Skin of body (tissue), 2 donors: ENCODE measurements around the gene WWOX. TPM values are rescaled to one million over a fixed set of nuclear protein-coding genes. Genes with fewer than 3 reads are reported as not detected.

Experiments used
- DNase-seq: peaks from one replicate; lab custom pipeline; 2025; lab: John Stamatoyannopoulos, UW
- total RNA-seq: library from RNA; depleted of rRNA; stranded (reverse); fragments of >200 nt; gene quantifications from one replicate; pipeline ENCODE4 v1.2.3, GENCODE V29; 2014

Gene WWOX
- total RNA-seq, 1 donor from 2014 or later = 30.5 TPM

- DNase-seq = no peak
Measured at GRCh38 chr16:78640886-78641285, 541.4 kb downstream of the WWOX start.

GRCh38 chr16:78641433-78641832 is 542.0 kb downstream of the WWOX start:
- no peak for DNase-seq

DNA sequence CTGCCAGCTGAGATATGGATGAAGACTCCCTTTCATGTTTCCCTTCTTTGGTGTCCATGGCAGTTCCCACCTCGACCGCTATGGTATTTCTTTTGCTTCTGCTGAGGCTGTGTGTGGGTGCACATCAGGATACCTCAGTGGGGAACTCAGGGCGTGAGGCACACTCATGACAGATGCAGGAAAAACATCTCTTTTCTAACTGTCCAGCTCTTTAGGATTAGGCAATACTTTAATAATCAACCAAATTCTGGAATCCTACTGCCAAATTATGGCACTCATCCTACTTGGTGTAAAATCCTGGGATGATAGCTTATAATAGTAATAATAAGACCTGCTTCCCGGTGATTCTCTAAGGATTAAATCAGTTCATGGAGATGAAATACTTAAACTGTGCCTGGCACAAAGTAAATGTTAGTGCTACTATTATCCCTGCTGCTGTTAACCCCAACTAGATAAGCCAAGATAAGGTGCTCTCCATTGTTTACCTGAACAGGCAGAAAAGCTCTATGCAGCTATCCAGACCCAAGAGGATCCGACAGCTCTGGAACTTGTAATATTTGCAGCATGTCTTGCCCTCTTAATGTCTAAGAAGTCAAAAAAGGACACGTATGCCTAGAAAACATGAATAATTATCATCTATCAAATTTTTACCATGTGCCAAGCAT is 543.3 kb downstream of the WWOX start:
- no peak for DNase-seq

- no peak for DNase-seq
Measured at GRCh38 chr16:78645657-78646056, 546.2 kb downstream of the WWOX start.

DNA sequence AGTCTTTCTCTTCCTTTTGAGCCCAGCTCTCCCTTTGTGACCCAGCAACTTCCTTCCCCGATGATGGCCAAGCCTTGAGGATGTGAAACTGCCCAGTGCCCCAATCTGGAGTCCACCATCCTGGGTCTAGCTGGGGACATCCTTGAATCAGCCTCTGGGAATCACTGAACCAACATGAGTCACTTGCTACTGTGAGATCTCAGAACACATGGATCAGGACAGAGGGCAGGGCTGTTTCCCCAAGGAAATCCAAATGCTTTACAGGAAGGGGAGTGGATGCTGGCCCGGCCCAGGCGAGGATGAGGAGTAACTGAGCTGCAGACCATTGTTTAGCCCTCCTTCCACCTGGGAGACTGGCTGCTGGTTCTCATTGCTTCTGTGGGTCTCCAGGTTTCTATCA is 547.6 kb downstream of the WWOX start:
- DNase-seq = no peak

DNA sequence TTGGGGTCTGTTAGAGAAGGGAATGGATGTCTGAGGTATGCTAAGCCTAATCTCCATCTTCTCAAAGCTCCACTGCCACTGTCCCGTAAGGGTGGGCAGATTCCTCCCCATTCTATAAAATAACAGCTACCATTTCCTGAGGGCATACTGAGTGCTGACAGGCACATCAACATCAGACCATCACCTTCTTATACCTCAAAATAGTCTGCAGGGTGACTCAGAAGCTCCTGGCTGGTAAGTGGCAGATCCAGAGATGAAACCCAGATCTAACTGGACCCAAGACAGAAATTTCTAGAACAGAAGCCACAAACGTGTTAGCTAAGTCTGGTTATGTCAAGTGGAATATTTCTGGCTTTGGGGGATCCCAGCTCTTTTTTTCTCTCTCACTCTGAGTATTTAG is 548.0 kb downstream of the WWOX start:
- DNase-seq = no peak

DNA sequence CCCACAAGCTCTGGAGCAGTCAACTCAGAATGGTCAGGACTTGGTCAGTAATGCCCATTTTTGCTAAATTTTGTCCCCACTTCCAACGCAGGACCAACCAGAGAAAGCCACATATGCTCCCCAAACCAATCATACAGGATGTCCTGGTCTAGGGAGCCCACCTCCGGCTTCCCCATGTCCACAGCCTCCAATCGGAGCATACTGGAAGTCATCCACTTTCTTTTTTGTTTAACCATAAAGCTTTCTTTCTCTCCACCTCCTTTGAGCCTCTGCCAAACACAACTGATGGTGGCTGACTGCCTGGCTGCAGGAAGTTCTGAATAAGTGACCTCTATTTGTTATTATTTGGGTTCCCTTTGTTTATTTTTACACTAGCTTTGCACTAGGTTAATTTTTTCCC is 549.1 kb downstream of the WWOX start:
- no peak for DNase-seq

GRCh38 chr16:78650339-78651074 is 551.1 kb downstream of the WWOX start:
- no peak for DNase-seq

GRCh38 chr16:78654929-78655328 is 555.5 kb downstream of the WWOX start:
- no peak for DNase-seq

GRCh38 chr16:78655331-78656113 is 556.1 kb downstream of the WWOX start:
- no peak for DNase-seq

- no peak for DNase-seq
Measured at GRCh38 chr16:78656887-78657286, 557.4 kb downstream of the WWOX start.

GRCh38 chr16:78659216-78659615 is 559.8 kb downstream of the WWOX start:
- no peak for DNase-seq

DNA sequence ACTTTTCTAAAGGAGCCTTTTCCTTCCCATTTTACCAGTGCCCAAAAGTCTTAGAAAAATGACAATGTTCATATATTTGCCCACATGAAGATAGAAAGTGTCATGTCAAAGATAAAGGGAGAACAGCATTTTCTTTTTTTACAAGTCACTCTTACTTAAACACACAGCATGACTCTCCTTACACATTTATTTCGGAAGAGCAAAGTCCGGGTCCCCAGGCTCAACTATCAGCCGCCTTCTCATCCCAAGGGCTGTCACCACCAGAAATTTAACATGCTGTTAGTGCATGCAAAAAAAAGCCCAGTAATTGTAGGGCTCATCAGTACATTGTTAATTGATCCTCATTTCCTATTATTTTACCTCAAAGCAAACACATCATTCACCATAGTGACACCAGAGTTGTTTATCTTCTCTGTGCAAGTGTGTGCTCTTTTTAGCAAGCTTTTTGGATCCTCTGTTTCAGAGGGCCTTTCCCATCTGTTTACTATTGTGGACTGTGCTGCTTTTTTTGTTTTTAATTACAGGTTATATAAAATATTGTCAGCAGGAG is 560.3 kb downstream of the WWOX start:
- no peak for DNase-seq

- DNase-seq = no peak
Measured at GRCh38 chr16:78660795-78661194, 561.3 kb downstream of the WWOX start.

DNA sequence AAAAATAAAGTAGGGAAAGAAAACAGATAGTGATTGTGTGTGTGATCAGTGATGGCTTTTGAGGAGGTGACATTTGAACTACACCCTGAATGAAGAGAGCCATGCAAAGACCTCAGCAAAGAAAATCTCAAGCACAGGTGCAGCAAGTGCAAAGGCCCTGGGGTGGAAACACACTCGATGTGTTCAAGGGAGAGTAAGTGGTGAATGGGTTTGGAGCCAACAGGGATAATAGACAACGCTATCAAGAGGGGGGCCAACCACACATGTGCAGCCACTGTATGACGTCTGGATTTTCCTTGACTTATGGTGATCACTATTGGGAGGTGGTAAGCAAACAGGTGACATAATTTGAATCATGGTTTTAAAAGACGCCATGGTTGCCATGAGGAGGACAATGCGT is 564.2 kb downstream of the WWOX start:
- no peak for DNase-seq

DNA sequence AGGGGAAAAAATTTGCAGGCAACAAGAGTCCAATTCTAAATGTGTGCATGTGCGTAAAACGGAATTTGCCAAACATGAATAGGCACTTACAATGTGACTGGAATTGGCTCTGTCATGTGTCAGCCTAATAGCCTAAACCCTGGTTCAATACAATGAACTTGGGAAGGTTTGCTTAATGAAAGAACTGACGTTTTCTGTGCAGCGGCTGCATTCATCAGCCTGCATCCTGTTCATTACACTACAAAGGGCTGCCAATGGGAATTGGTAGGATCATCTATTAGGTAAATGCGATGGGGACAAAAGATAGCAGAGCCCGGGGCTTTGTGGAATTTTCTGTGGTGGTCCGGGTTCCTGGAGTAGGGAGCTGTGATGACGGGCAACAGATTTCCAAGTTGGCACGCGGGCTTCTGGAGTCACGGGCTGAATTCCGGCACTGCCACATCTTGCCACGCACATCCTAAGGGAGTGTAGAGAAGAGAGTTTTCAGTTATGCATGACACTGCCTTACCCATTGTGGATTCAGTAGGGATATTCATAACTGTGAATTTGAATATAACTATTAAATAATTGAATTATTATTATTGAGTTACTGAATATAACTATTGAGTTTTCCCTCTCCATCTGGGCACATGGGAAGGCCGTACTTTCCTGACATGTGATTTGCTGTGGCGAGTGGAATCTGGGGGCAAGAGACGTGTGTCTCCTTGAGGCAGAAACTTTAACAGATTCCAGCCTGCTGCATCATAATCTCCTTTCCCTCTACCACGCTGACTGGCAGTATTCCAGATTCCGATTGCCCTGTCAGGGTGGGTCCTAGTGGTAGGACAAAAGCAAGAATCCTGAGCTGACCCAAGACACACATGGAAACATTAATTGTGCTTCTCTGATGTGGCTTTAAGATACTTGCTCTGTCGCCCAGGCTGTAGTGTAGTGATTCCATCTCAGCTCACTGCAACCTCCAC is 565.6 kb downstream of the WWOX start:
- DNase-seq = no peak

GRCh38 chr16:78666318-78666717 is 566.9 kb downstream of the WWOX start:
- DNase-seq = no peak

DNA sequence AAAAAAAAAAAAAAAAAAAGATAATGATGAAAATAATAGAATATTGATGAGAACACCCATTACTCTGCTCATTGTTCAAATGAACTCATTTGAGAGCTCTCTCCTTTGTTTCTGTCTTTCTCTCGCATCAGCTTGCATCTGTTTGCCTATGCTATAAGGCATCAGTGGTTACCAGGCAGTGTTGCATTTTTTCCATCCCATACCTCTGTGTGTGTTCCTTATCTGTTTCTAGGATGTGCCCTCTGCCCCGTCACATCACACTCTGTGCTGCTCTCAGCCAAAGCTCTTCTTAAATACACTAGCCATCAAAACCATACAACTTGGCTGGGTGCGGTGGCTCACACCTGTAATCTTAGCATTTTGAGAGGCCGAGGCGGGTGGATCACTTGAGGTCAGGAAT is 568.2 kb downstream of the WWOX start:
- DNase-seq = no peak

DNA sequence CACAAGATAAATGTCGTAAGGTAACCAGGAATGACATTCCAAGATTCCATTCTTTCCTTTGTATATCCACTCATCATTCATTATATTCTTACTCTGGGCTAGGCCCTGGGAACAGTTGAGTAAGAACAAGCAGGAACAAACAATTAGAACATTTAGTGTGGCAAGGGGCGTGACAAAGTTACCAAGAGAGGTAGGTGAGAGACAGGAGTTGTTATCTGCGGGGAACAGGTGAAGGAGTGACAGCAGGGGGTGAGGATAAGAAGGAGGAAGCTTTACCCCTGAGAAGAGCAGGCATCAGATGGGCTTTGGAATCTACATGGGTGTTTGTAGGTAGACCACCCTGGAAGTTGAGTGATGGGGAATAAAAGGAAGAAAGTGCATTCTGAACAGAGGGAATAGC is 568.9 kb downstream of the WWOX start:
- DNase-seq = no peak

GRCh38 chr16:78669994-78670393 is 570.5 kb downstream of the WWOX start:
- peak; percentile 41 for DNase-seq
